ENCODE data around the gene CTDP1.

The CTDP1 gene

DNA sequence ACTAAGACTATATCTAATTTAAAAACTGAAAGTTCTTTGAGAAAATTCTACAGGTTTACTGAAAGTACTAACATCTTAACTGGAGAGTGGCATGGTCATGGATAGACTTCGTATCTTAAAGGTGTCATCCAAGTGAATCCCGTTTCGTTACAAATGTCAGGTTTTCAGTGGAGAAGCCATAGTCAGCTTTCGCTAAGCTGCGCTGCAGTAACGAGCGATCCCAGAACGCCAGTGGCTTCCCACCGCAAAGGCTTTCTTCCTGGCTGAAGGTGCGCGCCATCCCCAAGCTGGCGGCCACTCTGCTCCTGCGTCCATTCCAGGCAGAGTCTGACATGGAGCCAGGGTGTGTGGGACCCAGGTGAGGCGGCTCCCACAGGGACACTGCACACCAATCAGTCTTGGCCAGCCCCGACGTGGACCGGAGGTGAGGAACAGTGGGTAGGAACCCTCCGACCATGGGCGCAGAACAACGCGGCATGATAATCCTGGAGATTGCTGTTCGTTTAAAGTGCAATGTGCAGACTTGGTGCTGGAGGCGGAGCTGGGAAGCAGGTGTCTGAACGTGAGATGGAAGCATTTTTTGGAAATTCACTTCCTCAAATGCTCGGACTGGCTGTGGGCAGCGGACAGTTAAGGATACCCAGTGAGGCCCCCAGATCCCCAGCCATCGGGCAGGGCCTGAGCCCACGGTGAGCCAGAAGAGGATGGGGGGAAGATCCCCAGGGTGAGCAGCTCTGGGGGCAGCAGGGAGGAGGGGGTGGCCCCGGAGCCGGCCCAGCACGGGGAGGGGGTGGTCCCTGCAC lies 90.3 kb downstream of the CTDP1 start:
- no peak for DNase-seq

DNA sequence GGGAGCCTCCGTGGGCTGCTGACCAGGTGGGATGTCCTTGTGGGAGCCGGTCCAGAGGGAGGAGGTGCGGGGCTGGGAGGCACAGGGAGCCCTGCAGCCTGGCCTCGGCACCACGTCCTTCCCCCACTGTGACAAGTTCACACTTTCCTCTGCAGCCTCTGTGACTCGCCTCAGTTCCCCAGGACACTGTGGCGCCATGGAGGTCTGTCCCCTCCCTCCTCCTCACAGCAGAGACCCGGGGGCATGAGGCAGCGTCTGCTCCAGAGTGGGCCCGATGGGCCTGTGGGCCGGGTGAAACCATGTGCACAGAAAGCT lies 90.9 kb downstream of the CTDP1 start:
- no peak for DNase-seq

DNA sequence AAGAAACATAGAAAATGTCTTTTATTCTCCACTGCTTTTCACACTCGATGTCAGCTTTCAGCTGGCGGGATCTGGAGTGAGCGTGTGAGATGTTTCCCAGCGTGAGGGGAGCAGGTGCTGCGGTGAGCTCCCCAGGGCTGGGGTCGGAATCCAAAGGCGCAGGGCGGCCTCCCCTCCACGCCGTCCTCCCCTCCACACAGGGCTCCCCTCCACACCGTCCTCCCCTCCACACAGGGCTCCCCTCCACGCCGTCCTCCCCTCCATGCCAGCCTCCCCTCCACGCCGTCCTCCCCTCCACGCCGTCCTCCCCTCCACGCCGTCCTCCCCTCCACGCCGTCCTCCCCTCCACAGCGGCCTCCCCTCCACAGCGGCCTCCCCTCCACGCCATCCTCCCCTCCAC lies 91.2 kb downstream of the CTDP1 start:
- no peak for DNase-seq

DNA sequence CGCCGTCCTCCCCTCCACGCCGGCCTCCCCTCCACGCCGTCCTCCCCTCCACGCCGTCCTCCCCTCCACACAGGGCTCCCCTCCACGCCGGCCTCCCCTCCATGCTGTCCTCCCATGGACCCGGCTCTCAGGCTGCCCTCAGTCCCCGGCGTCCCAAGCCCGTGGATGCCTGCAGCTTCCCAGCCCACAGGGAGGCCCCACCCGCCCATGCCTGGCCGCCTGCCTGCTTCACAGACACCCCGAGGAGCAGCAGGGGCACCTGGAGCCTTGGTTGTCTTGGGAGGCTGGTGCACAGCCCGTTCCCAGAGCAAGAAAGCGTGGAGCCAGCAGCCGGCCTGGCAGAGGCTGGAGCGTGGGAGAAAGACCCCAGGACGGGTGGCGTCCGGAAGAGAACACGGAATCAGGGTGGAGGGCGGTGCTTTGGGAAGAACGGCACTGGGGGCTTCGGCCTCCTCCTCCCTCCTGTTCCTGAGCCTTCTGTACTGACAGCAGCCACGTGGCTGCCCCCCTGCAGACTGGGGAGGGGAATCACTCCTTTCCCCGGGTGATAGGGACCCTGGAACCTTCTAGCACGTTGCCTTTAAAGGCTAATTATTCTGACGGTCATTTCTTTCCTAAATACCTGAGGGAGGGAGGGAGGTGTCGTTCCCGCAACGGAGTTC lies 92.0 kb downstream of the CTDP1 start:
- DNase-seq: no peak

DNA sequence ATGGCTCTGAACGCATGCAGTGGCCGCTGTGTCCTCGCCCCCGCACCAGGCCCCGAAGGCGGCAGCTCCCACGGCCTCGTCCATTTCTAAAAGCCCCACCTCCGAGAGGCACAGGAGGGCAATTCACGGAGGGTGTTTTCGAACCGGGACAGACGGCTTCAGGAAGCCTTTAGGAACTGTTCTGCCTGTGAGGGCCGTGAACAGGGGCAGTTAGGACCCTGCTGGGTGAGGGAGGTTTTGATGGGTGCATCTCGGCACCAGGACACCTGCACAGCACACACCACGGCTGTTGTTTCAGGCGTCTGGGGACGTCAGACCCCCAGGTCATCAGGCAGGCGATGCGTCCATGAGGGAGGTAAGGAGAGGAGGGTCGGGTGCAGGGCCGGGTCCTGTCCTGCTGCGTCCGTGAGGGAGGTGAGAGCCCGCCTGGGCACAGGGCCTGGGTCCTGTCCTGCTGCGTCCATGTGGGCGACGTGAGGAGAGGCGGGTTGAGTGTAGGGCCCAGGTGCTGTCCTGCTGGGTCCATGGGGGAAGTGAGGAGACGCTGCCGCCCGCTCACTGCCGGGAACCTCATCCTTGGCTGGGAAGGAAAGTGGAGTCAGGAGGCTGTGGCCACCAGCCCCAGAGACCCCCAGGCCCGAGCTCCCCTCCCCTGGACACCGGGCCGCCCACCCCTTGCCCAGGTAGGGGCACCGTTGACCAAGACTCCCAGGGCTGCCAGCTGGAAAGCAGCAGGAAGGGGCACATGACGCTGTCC lies 92.7 kb downstream of the CTDP1 start:
- no peak for DNase-seq

DNA sequence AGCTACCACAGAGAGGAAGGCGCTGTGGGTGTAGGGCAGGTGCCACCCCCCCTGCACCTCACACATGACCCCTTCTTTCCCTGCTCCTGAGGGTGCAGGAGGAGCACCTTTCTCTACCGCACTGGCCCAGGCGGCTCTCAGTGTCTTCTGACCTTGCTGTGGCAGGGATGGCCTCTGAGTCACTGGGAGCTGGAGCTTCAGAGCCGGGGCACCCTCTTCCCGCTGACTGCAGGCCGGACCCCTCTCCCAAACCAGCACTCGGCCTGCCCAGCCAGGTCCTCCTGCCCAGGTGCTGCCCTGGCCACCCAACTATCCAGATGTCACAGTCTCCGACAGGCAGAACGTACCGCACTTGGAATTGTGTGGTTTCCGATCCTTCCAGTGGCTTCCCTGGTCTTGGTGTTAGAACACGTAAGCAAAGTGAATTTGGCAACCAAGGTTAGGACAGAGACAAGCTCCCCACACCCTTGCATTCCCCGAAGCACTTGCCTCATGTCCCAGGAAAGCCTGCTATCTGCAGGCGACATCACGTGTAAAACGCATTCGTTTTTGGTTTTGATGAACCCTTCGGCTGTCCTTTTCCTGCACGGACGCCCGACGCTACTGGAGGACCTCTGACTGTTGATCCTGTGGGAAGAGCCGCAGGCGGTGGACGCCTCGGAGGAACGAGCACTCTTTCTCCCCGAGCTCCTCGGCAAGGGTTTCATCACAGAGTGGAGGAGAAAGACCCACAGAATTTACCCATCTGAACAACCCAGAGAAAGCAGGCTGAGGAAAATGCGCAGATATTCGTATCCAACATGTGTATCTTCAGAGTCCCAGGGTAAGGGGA lies 93.5 kb downstream of the CTDP1 start:
- DNase-seq: no peak

DNA sequence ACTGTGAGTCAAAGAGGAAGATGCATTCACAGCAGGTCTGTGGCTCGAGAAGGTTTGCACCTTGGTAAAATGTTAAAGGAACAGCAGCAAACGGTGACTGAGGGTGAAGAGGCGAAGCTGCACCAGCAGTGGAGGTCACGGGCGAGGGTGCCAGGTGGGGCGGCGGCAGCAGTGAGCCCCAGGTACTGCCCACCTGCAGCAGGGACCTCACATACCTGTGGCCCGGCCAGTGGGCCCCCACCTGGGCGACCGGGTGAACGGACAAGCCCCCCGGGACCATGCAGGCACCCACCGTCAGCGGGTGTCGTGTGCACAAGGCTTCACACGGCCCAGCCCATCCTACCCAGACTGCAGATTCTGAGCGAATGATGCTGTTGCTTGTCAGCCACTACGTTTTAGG lies 94.5 kb downstream of the CTDP1 start:
- no peak for DNase-seq

DNA sequence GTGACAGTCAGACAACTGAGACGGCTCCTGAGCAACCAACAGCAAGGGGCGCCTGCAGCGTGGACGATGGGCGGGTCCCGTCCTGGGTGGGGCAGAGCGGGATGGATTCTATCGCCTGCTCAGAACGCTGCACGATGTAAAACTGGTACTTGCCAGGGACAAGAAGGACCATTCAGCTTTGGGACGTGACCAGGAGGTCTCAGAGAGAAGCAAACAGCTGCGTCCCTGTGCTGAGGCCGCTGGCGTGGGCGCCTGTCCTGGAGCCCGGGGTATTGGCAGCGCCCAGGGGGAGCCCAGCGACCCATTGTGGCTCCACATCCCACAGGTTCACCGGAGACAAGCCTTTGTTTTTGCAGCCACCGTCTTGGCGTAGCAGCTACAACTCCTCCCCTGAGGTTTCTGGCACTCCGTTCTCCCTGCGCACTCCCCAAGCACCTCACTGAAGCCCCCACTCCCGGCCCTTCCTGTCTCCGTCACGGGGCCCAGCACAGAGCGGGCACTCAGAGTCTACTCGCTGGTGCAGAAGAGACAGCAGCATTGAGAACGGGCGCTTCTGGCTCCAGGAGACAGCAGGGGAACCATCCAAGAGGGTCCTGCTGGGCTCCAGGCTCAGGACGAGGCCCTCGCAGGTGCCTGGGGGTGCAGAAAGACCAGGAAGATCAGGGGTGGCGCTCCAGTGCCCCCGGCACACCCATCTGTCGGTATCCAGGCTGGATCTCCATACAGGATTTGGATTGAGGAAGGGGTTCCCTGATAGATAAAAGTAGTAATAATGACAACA lies 96.0 kb downstream of the CTDP1 start:
- DNase-seq: no peak

DNA sequence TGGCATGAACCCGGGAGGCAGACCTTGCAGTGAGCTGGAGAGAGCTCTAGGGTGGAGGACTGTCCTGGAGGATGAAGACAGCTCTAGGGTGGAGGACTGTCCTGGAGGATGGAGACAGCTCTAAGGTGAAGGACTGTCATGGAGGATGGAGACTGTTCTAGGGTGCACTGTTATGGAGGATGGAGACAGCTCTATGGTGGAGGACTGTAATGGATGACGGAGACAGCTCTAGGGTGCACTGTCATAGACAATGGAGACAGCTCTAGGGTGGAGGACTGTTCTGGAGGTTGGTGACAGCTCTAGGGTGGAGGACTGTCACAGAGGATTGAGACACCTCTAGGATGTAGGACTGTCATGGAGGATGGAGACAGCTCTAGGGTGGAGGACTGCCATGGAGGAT lies 97.1 kb downstream of the CTDP1 start:
- DNase-seq: no peak

DNA sequence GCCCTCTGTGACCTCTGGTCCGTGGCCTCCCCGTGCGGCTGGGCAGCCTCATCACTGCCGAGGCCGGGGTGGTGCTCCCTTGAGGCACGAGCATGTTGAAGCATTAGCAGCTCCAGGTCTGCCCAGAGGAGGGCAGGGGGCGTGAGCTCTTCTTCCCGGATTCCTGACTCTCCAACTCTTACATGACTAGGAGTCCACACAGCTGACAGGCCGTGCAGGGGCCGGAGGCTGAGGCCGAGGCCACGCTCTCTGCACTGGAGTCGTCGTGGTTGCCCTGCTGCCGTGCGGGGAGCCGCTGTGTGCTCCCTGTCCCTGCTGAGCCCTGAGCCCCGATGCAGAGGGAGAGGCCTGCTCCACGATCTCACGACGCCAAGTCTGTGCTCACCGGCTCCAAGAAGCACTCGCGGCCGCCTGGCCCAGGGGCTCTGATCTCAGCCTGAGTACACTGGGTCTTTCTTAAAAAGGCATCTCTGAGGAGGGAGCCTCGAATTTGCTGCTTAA lies 98.7 kb downstream of the CTDP1 start:
- no peak for DNase-seq

DNA sequence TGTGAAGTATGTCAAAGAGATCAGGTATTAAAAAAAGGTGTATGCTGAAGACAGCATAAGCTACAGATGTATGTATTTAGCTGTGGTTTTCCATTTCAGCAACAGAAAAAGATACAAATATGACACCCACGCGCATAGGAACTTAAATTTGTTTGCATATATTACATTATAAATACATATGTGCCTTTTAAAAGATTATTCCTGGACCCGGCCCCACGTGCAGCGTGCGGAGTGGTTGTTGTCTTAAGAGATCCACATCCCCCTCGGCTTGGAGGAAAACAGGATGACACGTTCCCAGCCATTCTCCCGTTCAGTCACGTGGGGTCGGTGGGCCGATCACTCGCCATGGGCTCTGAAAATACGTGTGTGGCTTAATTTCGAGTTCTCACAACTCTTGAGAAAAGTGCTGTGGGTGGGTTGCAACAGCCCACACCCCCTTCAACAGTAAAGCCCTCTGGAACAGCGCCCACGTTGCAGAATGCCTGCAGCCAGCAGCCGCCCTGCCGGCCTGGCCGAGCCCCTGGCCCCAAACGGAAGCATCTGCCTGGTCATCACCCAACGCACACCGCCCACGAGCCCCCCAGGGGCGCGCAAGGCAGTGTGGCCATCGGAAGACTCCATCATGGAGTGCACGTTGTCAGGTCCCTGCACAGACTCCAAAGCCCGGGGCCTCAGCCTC lies 99.6 kb downstream of the CTDP1 start:
- no peak for DNase-seq

DNA sequence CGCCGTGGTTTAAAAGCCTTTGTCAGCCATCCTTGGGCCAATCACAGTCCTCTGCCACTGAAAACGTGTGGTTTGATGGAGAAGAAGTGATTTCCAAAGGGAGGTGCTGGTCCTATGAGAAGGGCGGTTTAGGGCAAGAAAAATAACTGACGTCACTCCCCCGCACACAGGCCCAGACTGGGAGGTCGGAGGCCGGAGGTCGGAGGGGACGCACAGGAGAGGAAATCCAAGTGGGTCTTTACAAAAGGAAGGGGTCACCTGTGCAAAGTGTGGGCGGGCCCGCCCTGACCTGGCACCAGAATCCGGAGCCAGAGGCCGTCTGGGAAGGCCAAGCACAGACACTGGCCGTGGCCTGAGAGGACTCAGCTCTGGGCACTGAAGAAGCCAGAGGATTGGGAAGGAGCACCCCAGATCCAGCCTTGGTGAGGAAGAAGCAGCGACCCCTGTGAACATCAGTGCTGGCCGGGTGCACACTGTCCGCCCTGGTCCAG lies 100.1 kb downstream of the CTDP1 start:
- no peak for DNase-seq

DNA sequence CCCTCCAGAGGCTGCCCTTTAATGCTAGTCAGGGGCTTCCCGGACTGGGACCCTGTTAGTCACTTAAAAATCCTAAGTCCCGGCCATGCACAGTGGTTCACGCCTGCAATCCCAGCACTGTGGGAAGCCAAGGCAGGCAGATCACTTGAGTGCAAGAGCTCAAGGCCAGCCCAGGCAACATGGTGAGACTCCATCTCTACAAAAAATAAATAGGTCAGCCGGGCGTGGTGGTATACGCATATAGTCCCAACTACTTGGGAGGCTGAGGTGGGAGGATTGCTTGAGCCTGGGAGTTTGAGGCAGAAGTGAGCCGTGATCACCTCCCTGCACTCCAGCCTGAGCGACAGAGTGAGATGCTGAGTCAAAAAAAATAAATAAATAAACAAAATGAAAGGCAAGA lies 100.9 kb downstream of the CTDP1 start:
- DNase-seq: no peak

DNA sequence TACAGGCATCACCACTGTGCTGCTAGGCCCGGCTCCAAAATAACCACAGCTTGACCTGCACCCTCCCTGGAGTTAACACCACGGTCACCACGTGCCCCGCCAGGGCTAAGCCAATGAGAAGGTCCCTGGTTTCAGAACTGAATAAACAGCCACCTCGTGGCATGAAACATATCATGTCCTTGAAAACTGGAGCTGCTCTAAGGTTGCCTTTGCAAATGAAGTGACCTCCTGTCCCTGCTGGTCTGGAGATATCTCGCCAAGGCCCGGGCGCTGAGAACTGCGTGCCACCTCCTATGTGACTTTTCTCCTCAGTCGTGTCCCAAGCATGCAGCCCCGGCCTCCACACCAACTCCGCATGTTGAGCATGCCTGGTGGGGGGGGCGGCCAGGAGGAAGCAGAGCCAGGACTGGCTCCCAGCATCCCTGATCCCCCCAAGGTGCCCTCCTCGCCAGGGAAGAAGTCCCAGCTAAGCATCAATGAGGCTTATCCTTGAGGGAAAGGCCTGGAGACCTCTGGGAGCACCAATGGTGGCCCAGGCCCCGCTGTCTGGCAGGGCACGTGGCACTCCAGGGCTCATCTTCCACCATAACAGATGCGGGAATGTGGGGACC lies 101.8 kb downstream of the CTDP1 start:
- DNase-seq: no peak

DNA sequence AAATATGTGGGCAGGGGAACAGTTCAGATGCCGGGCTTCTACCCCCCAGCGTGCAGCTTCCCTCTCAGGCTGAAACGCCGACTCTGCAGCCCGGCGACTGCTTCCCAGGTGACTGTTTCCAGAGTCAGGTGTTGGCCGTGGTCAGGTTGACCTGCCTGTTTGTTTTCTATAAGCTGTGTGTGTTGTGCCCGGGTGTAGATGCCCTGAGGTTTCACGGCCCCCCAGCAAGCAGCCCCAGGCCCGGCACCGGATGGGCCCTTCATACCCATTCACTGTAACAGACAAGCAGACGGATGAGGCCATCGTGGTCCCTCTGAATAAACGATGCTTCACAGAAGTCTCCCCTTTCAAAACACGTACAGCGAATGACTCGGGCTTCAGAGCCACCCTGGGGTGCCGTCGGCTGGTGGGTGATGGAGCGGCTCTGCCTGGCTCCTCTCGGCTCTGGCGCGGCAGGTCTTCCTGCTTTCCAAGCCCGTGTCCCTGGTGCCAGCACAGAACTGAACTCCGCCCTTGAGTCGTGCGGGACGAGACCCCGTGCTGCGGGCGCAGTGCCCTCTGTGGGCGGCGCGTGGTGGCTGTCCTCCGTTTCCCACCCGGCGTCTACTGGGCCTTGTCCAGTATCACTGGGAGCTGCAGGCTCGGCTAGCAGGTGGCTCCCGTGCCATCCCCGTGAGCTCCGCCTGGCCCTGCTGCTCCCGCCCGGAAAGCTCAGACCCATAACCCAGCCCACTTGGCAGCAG lies 103.1 kb downstream of the CTDP1 start:
- no peak for DNase-seq

DNA sequence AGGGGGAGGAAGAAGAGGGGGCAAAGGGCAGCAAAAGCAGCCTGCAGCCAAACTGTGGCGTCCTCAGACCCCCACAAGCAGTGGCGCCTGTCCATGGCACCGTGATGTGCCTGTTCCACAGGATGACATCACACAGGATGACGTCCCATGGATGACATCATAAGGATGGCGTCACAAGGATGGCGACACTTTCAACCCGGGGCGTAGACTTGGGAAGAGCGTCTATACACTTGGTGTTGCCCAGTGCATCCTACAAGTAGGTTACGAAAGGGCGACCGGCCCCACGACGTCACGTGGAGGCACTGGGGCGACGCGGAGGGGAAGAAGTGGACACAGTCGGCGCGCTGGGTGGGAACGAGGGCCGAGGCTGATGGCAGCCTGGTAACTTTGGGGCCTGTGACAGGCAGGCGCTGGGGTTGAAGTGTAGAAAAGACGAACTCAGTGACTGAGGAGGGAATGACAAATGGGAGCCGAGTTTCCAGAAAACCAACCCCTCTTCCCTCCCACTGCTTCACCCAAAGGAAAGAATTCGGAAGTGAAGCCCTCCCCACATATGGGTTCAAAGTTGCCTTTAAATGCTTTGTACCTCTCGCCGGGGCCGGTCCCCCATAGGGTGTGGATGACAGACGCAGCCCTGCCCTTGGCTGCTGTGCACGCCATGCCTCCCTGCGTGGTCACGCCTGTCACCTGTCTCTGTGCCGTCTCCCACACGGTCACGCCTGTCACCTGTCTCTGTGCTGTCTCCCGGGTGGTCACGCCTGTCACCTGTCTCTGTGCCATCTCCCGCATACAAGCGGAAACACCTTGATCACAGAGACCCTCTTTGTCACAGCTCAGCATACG lies 104.7 kb downstream of the CTDP1 start:
- no peak for DNase-seq

DNA sequence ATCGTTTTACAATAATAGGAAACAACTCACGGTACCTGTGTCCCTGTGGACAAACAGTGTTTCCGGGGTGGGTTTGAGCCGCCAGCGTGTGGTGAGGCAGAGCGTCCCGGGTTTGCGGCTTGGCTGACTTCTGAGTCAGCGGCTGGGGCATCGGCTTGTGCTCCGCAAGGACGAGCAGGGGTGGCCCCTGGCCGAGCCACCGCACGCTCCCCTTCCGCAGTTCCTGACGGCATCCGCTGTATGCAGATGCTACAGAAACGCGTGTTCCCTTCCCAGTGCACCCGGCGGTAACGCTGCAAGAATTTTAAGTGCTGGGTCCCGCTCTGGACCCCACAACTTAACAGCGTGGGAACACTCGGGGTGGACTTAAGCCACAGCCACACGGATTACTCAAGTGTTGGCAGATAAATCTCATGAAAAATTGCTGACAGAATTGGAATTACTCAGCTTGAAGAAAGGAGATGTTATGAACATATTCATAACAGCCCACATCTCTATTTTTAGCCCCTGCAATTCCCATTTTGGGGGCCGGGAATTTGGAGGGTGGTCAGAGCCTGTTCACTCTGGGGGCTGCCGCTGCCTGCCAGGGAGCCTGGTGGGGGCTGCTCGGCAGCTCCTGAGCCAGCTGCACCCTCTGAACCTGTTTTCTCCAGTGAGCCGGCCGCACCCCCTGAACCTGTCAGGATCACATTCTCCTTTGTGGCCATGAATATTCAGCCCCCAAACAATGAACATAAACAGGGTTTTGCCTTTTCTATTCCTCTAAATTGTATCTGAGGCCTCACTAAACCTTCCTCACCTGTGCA lies 105.6 kb downstream of the CTDP1 start:
- DNase-seq: no peak

DNA sequence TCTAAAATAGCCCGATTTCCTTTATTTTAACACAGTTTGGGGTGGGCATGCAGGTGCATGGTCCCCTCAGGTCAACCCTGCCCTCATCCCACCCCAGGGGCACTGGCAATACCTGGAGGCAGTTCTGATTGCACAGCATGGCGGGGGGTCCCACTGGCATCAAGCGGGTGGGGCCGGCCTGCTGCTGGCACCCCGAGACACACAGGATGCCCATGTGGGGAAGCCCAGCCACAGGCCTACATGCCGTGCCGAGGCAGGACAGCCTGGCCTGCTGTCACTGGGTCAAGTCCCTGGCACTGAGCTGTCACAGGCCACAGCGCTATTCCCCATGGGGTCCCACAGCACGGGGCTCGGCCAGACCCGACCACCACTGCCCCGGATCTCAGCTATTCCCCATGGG lies 106.2 kb downstream of the CTDP1 start:
- no peak for DNase-seq
